ENCODE measurements around the gene LRIT3. TPM values are rescaled to one million over a fixed set of nuclear protein-coding genes. Genes with fewer than 3 reads are reported as not detected.

Gene LRIT3
- not detected in 2 replicates for total RNA-seq

GRCh38 chr4:109847896-109848442, at the start of gene LRIT3:
TSS of gene LRIT3 (plus strand) at chr4:109848107. CDS start at chr4:109848202, 95 bp downstream.

GRCh38 chr4:109801895-109802319, 46.0 kb upstream of the LRIT3 start, which contains the start of gene CFI:
TSS of gene CFI (minus strand) at chr4:109801999. CDS start at chr4:109801971, 28 bp downstream.

GRCh38 chr4:109815151-109816081, 32.5 kb upstream of the LRIT3 start, which contains the start of gene GAR1:
TSS of gene GAR1 (plus strand) at chr4:109815762. CDS start at chr4:109816165, 403 bp downstream.

GRCh38 chr4:109827672-109828071, 20.2 kb upstream of the LRIT3 start, which contains the start of gene RRH:
TSS of gene RRH (plus strand) at chr4:109827972. CDS start at chr4:109828028, 56 bp downstream.

GRCh38 chr4:109912706-109913595, 65.0 kb downstream of the LRIT3 start, which contains the start of gene EGF:
TSS of gene EGF (plus strand) at chr4:109912883. CDS start at chr4:109913336, 453 bp downstream.

Other genes starting within 250 kb of the LRIT3 start
- gene CASP6, start 144.7 kb upstream of the LRIT3 start, total RNA-seq, result 13.0 and 17.5 TPM in 2 replicates
- gene PLA2G12A, start 118.0 kb upstream of the LRIT3 start, total RNA-seq, result 13.2 and 16.7 TPM in 2 replicates
- gene CFI, start 46.1 kb upstream of the LRIT3 start, total RNA-seq, result 16.7 and 38.8 TPM in 2 replicates
- 6.7 and 13.1 TPM in 2 replicates for gene GAR1, start 32.3 kb upstream of the LRIT3 start, total RNA-seq
- gene RRH, start 20.1 kb upstream of the LRIT3 start, total RNA-seq, result not detected in 2 replicates
- gene EGF, start 64.8 kb downstream of the LRIT3 start, total RNA-seq, result not detected in 2 replicates